CD4-positive, alpha-beta T cell treated with Interleukin-15 for 4 hours (primary cell): Measurements from ENCODE around the gene CYFIP2.

Experiments used
- DNase-seq: peaks from one replicate; pipeline ENCODE4 v3.0.0-alpha.2; 2020; ENCODE audit warnings: low spot score

The CYFIP2 gene

DNA sequence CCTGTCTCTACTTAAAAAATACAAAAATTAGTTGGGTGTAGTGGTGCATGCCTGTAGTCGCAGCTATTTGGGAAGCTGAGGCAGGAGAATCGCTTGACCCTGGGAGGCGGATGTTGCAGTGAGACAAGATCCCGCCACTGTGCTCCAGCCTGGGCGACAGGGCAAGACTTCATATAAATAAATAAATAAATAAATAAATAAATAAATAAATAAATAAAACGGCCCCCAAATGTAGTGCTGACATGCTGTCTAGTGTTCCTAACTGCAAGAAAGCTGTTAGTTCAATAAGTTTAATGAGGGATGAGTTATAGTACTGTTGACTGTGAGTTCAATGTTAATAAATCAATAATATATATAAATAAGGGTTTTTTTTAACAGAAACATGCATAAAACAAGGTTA, 7.5 kb upstream of the CYFIP2 start:
- DNase-seq = no peak

DNA sequence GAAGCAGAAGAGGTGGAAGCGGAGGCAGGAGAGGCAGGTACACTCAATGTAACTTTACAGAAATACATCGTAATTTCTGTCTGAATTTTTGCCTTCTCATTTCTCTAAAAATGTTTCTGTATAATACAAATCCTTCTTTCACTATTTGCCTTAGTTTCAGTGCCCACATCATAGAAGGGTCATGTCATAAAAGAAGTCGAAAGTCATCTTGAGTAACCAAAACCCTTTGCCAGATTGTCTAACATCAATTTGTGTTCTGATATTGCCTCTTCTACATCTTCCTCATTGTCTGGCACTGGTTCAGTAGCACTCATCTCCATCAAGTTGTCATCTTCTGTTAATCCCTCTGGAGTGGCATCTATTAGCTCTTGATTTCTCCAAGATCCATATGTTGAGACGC, 6.2 kb upstream of the CYFIP2 start:
- DNase-seq = no peak

DNA sequence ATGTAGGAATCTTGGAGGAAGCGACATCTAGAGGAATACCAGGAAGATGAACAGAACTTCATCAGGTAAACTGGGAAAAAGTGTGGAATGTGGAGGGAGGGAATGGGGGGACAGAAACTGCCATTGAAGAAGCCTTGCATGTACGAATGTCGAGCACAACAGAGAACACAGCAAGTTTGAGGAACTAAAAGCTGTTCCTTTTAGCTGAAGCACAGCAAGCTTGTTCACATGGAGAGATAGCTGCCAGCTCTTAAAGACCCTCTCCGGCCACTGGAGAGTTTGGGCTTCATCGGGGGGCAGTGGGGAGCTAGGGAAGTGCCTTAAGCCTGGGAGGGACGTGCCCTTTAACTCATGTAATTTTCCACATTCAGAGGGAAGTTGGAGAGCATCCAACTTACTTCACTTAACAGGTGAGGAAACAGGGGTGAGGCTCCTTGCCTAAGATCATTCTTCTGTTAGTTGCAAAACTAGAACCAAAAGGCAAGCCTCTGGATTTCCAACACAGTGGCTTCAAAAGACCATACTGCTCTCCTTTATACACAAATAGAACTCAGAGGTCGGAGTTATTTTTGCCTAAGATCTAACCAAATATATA, 2.3 kb upstream of the CYFIP2 start:
- DNase-seq = no peak

DNA sequence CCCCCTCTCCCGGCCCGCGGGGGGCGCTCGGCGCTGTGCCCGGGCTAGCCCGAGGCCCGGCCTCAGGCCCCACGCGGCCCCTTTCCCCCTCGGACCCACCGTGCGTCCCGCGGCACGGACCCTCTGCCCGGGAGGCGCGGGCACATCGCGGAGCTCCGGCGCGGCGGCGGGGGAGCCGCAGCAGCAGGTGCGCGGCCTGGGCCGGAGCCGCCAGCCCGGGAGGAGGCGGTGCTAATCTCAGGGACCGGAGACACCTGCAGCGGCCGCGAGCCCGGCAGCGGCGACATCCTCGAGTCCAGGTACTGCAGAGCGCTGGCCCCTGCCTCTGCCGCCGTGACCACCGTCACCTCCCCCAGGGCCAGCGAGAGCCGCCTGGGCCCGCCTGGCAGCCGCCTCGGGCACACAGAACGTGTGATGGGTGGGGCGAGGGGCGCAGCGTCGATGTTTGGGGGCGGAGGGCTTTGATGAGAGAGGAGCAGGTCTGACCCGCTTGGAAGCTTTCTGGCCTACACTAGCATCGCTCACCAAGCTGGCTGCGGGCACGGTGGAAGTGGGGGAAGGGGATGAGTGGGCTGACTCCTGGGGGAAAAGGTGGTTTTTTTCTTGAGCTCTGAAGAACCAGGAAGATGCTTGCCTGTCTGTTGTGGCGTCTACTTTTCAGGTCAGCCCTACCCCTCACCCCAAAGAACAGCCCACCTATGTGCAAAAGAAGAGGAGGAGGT, 524 bp downstream of the CYFIP2 start:
- DNase-seq = peak; percentile 47

DNA sequence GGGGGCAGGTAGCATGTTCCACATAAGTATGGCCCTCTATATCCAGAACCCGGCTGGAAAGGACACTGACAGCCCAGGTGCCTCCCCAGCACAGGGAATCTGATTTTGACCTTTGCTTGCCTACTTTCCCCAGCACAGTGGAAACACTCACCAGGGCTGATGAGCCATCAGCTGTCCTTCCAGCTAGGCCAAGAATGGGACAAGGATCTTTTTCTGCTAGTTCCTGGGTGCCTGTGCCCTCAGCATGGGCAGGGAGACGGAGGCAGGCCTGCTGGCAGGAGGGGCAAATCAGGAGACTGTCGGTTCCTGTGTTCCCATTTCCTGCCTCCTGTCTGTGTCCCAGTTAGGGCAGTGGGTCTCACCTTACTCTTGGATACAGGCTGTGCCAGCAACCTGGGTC, 1.1 kb downstream of the CYFIP2 start:
- no peak for DNase-seq

DNA sequence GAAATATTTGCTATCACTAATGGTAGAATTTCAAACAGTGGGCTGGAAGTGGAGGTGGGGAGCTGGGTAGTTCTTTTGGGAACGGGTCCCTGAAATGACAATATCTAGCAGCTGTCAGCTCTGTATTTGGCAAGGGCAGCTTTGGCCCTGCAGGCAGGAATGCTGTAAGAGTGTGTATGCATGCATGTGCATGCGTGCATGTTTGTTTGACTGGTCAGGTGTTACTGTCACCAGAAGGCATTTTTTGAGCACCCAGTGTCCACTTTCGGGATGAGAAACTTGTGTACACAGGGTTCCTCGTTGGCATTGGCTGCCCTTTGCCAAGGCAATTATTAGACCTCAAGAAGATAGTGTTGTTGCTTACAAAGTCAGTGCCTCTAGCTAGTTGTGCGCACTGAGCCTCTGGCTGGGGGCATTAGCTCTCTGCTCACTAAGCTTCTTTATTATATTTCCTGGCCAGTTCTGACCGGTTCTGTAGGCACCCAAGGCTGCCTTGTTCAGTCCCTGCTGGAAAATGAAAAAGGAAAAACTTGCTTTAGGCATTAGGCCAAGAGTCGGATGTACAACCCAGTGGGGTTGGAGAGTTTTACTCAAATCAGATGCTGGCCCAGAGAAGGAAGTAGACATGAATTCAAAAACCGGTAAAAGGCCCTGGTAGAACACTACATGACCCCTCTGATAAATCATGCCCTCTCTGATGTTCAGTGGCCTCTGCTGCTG, 2.0 kb downstream of the CYFIP2 start:
- DNase-seq = no peak

DNA sequence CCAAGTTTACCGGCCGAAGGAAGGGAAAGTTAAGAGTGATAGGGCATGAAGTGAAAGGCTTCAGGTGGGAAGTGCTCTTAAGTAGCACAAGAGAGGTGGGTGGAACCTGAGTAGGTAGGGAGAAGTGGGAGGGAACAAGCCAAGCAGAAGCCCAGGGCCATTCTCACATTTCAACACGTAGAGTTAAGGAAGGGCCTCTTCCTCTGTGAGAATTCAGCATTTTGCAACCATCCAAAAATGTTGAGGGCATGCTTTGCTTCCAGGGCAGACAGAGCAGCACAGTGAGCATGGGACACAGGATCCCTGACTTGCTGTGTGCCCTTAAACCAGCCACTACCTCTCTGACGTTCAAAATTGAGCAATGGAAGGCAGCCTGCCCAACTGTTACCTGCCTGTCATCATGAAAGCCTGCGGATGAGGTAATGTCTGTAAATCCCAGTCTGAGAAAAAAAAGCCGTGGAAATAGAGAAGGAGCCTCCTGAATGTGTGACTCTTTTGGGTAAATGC, 3.3 kb downstream of the CYFIP2 start:
- DNase-seq = no peak

DNA sequence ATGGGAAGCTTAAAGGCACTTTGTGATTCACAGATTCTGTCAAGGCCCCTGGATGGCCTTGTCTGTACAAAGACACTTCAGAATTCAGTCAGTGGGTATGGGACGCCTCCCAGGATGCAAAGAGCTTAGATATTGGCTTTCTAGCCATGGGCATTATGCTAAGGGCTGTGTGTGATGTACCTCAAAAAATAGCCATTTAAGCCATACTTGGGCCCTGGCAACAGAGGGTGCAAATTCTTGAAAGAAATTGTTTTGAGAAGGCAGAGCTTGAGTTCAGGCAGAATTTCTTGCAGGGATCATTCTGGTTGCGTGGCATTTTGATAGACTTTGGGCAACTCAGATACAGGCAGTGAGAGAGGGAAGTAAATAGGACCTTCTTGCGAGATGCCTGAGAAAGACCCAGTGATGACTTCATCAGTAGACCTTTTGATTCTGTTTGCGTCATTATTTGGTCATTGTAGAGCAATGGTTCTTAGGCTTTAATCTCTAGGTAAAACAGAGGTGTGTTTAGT, 3.9 kb downstream of the CYFIP2 start:
- no peak for DNase-seq

DNA sequence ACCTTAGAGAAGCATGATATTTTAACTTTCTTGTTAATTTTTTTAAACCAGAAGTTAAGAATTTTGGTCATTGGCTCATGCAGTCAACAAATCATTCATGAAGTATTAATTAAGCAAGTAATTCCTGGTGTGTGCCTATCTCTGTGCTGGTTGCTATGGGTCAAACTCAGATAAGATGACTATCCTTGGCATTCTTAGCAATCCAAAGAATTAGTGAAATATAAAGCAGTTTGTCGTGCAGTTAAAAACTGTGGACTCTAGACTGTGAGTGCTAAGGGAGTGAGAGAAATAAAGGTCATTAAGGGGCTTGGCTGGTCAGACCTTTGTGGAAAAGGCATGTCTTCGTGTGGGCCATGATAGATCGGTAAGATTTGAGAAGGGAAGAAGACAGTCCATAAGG, 4.8 kb downstream of the CYFIP2 start:
- DNase-seq = no peak

DNA sequence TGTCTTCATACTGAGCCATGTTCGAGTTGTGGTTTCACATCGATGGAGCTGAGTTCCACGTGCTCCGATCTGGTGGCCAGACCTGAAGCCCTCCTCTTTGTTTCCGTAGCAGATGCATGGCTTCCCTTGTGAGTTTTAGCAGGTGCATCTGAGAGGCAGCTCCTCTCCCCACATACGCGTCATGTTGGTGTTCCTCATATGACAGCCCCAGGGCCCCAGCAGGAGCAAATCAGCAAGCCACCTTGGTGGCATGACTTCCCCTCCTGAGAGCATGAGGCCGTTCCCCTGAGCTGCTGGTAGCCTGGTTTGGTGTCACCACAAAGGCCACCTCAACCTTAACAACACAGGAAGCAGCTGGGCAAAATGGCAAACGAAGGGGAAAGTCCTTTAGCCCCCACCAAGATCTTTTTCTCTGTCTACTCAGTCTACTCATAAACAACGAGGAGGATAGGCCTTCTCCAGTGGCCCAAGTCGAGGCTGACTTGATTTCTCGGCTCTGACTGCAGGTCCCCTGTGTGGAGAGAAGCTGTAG, 5.9 kb downstream of the CYFIP2 start:
- peak; percentile 89 for DNase-seq

DNA sequence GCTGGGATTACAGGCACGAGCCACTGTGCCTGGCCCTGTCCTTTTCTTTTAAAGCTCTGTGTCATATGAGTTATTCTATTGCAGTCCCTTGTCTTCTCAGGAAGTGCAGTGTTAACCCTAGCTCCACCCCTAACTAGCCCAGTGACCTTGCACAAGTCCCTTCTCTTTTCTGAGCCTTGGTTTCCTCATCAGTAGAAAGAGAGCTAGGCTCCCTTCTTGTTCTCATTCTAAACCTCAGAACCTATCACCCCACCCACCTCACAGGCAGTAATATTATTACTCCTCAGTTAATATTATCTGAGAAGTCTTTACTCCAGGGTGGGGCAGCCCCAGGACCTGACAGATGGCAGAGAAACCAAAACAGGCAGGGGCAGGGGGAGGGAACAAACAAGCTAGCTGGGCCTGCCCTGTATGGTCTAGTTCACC, 7.2 kb downstream of the CYFIP2 start:
- peak; percentile 54 for DNase-seq

DNA sequence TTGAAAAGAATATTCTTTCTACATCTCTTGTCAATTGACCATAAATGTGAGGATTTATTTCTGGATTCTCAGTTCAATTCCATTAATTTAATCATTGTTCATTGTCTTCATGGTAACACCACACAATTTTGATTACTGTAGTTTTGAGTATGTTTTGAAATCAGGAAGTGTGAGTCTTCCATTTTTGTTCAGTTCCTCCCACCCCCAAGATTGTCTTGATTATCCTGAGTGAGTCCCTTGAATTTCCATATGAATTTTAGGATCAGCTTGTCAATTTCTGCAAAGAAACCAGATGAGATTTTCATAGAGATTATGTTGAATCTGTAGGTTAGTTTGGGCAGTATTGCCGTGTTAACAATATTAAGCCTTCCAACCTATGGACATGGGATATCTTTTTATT, 9.5 kb downstream of the CYFIP2 start:
- no peak for DNase-seq

DNA sequence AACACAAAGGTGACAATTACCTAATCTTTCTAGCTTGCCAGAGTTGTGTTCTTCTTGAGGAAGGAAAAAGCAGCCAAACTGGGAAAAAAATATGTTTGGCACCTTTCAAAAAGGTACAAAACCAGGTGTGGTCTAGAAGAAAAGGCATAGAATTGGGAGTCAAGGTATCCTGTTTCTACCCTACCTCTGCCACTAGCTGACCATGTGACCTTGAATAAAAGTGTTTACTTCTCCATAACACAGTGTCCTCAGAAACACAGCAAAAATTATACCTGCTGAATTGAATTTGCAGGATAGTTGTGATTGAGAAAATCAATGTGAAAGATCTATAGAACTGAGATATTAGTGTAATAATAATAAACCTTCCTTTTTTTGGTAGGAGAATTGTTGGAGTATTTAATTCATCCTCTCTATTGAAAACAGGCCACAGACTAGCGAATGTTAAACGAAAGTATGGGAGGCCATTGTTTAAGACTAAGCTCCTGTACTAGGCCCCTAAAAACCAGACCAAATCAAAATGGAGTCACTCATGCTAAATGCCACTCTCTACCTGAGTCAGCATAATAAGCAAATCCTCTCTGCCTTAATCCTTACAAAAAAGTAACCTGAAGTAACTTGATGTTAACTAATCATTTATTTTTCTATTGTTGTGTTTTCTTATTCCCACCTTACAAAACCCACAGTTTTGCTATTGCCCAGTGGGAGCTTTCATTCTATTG, 12.6 kb downstream of the CYFIP2 start:
- DNase-seq = no peak

DNA sequence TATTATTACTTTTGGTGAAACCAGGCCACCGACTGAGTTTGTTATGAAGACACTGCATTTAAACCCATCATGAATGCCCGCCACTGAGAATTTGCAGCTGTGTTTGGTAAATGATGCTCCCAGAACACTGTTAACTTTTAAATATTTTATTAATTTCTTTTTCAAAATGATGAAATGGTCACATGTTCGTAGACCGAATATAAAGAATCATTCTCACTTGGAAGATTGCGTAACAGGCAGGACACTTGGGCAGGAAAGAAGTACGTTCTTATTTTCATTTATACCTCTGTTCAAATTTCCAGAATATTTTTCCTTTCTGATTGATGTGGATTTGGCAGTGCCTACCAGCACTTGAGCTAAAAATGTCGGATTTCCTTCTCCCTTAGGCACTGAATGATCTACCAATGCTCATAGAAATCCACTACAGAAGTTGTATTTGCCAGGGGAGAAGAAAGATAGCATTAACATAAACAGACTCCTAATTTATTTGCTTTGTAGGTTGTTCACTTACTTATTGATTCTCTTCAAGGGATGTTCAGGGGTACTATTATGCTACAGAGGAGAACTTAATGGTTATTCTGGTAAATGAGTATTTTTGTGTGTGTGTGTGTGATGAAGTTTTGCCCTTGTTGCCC, 13.8 kb downstream of the CYFIP2 start:
- no peak for DNase-seq

DNA sequence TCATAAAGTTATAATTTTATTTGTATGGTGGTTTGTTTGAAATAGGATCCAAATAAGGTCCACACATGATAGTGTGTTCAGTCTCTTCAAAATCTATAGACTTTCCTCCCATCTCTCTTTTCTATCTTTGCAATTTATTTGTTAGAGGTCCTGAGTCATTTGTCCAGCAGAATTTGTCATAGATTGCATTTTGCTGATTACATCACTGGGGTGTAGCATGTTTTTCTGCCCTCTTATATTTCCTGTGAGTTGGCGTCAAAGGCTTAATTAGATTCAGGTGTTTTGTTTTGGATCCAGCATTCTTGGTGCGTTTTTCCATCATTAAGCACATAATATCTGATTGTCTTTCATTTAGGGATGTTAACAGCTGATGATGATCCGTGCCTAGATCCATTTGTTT, 15.0 kb downstream of the CYFIP2 start:
- no peak for DNase-seq

DNA sequence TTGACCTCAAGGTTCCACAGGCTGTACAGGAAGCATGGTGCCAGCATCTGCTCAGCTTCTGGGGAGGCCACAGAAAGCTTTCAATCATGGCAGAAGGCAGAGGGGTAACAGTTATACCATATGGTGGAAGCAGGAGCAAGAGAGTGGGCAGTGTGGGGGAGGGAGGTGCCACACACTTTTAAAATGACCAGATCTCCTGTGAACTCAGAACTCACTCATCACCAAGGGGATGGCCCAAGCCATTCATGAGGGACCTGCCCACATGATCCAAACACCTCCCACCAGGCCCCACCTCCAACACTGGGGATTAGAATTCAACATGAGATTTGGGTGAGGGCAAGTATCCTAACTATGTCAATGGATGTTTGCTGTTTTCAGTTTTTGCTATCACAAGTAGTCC, 16.2 kb downstream of the CYFIP2 start:
- no peak for DNase-seq

DNA sequence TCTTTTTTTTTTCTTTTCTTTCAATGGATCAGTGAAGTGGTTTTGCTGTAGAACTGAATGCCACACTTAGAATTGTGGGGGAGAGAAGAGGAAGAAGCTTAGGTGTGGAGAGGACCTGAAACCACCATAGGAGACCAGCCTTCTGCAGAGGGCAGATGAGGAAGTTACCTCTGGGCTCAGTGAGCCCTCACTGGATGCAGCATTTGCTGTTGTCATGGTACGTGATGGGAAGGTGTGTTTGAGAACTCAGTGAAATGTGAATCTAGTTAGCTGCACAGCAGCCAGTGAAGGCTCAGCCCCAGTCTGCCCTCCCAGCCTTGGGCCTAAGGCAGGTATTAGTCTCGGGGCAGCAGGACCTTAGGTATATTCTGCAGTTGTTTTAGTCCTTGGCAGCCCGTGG, 17.5 kb downstream of the CYFIP2 start:
- DNase-seq = no peak

DNA sequence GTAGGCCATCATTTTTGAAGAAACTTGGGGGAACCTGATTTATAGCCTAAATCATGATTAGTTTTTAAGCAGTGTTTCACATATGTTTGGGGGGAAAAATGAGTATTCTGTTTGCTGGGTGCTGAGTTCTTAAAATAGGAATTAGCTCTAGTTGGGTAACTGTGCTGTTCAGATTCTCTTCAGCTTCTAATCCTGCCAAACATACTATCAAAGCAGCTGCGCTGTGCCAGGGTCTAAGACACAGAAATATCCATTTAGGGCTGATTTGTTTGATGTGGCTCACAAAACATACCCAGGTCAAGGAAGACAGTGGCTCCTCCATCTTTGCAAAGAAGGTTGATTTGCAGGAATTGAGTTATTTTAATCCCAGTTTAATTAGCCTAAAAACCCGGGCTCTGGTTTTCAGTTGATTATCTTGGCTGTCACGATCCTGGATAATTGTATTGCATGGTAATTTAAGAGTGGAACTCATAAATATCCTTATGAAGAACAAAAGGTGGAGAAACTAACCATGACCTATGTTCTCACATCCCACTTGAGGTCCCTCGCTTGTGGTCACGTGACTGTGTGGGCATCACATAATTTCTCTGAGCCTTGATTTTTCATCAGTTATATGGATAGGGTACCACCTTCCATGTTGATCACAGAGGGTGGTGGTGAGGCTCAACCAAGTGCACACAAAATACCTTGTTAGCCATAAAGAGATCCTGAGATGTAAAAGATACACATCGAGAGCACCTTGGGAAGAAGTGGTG, 18.7 kb downstream of the CYFIP2 start:
- no peak for DNase-seq

DNA sequence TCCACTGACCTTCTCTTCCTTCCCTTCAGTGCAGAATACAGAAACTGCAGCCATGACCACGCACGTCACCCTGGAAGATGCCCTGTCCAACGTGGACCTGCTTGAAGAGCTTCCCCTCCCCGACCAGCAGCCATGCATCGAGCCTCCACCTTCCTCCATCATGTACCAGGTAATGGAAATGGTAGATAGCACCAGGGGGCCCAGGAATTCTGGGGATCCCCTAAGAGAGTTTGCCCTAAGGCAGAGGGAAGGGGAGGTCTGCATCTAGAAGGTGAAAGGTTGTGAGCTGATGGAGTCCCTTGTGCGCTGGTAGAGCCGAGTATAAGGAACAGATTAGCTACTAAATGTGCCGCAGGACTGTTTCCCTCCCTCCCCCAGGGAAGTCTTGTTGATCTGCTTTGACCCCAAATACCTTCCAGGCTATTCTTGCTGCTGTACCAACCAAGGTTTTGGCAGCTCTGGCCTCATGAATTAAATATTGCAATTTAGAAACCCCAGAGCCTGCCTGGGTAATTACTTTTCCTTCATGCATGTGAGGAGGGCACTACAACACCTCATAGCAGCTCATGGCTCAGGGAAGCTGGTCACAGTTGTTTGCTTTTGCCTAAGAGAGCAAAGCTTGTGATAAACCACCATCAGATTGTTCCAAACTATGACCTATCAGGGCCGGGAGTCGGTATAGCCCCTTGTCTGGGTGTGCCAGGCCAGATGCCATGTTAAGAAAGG, 19.6 kb downstream of the CYFIP2 start:
- no peak for DNase-seq

DNA sequence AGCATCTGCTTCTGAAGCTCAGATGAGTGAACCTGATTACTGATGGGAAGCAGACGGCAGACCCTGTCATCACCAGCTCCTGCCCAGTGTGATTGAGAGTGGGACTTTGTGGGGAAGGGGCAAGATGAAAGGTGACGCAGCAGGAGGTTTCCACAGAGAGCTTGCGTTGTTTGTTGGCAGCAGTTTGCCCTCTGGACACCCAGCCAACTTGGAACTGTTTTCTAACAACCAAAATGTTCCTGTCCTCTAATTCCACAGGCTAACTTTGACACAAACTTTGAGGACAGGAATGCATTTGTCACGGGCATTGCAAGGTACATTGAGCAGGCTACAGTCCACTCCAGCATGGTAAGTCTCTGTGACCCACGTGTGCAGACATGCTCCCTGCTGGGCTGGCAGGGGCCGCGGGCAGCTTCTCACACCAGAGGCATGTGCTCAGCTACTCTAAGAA, 20.9 kb downstream of the CYFIP2 start:
- DNase-seq = no peak
